HG02678 (cell line): ENCODE results near the gene AXIN2.

Experiments
- ATAC-seq: cut with Tn5 transposase; IDR thresholded peaks from one replicate; pipeline ENCODE4 v1.9.1; 2021; ENCODE audit warnings: mild to moderate bottlenecking, moderate library complexity; ENCODE audit not compliant: unreplicated experiment

AXIN2 gene

GRCh38 chr17:65583921-65584603, 22.6 kb upstream of the AXIN2 start:
- ATAC-seq, result no peak

GRCh38 chr17:65576939-65577338, 15.5 kb upstream of the AXIN2 start:
- no peak for ATAC-seq

GRCh38 chr17:65573282-65573602, 11.8 kb upstream of the AXIN2 start:
- ATAC-seq, result no peak

- no peak for ATAC-seq
Measured at GRCh38 chr17:65572581-65573281, 11.3 kb upstream of the AXIN2 start.

- no peak for ATAC-seq
Measured at GRCh38 chr17:65572186-65572580, 10.7 kb upstream of the AXIN2 start.

GRCh38 chr17:65568918-65569317, 7.5 kb upstream of the AXIN2 start:
- no peak for ATAC-seq

- no peak for ATAC-seq
Measured at GRCh38 chr17:65567566-65567965, 6.1 kb upstream of the AXIN2 start.

- no peak for ATAC-seq
Measured at GRCh38 chr17:65565559-65565958, 4.1 kb upstream of the AXIN2 start.

- no peak for ATAC-seq
Measured at GRCh38 chr17:65564793-65565192, 3.3 kb upstream of the AXIN2 start.

GRCh38 chr17:65562206-65562531, 721 bp upstream of the AXIN2 start:
- ATAC-seq, result no peak

GRCh38 chr17:65560628-65561451, 608 bp downstream of the AXIN2 start:
- peak; percentile 31 for ATAC-seq

- no peak for ATAC-seq
Measured at GRCh38 chr17:65559804-65560627, 1.4 kb downstream of the AXIN2 start.

GRCh38 chr17:65559461-65559803, 2.0 kb downstream of the AXIN2 start:
- ATAC-seq, result no peak

GRCh38 chr17:65558683-65559460, 2.6 kb downstream of the AXIN2 start:
- no peak for ATAC-seq

GRCh38 chr17:65558311-65558682, 3.2 kb downstream of the AXIN2 start:
- no peak for ATAC-seq

GRCh38 chr17:65557349-65558310, 3.8 kb downstream of the AXIN2 start:
- ATAC-seq, result no peak

GRCh38 chr17:65556910-65557348, 4.5 kb downstream of the AXIN2 start:
- no peak for ATAC-seq

- ATAC-seq, result no peak
Measured at GRCh38 chr17:65556014-65556909, 5.2 kb downstream of the AXIN2 start.
